C4-2B (cell line): ENCODE results near the gene GNLY.

Experiments
- ZFX ChIP-seq: fragments of 450-650 bp; IDR thresholded peaks from 2 replicates; pipeline ENCODE4 v1.6.1; 2017
- TF ChIP-seq, protein P1 (sequence below): fragments of 450-650 bp; conservative IDR thresholded peaks from 2 replicates; pipeline ENCODE4 v1.5.1; 2017; ENCODE audit warnings: mild to moderate bottlenecking

DNA sequence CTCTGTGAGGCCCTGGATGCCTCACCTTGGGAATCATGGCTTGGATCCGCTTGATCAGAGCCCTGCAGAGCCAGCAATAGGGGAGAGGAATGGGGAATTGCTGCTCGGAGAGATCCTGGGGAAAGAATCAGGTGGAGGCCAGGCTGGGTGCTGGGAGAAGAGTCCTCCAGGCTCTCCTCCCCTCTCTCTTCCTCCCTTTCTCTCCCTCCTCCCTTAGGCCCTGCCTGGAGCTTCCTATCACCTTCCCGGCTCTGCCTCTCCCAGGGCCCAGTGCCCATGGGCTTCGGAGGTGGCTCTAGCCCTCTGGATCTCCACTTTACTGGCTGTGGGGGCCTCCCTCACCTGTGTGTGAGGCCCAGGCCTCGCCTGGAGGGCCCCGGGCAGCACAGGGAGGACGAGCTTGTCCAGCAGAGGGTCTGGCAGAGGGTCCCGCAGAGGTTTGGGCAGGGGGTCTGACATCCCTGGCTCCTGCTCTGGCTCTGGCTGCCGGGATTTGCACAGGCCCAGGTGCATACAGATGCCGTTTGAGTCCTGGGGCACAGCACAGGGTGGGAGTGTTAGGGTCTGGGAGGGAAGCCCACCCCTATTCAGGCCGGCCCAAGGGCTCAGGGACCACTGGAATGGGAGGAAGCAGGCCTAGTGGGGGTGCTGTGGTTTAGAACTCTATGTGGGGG lies 28.8 kb upstream of the GNLY start:
- TF ChIP-seq, protein P1, sequence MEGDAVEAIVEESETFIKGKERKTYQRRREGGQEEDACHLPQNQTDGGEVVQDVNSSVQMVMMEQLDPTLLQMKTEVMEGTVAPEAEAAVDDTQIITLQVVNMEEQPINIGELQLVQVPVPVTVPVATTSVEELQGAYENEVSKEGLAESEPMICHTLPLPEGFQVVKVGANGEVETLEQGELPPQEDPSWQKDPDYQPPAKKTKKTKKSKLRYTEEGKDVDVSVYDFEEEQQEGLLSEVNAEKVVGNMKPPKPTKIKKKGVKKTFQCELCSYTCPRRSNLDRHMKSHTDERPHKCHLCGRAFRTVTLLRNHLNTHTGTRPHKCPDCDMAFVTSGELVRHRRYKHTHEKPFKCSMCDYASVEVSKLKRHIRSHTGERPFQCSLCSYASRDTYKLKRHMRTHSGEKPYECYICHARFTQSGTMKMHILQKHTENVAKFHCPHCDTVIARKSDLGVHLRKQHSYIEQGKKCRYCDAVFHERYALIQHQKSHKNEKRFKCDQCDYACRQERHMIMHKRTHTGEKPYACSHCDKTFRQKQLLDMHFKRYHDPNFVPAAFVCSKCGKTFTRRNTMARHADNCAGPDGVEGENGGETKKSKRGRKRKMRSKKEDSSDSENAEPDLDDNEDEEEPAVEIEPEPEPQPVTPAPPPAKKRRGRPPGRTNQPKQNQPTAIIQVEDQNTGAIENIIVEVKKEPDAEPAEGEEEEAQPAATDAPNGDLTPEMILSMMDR = no peak
- TF ChIP-seq ZFX = no peak
